ENCODE measurements around the gene MAP3K14.

GRCh38 chr17:45322168-45322567, 5.3 kb upstream of the MAP3K14 start:
- TF ChIP-seq CTCF (IDR thresholded peaks at IDR 0.05) (no peak), POLR2A (IDR thresholded peaks at IDR 0.05) (no peak), EP300 (IDR thresholded peaks at IDR 0.05) (no peak)

Measured in ovary (tissue), 3 donors.